Neuronal stem cell (in vitro differentiated cells): Measurements from ENCODE around the gene KLF12.

ENCODE experiments used
- DNase-seq: peaks from one replicate; pipeline ENCODE4 v3.0.0-alpha.2; 2013; ENCODE audit warnings: low spot score
- H2AFZ ChIP-seq: one replicate; pipeline ENCODE4 v1.6.1; 2013; ENCODE audit warnings: mild to moderate bottlenecking, low read length, inconsistent platforms
- H2AK5ac ChIP-seq: 2 replicates; pipeline ENCODE4 v1.6.1; 2013; ENCODE audit warnings: low read depth, mild to moderate bottlenecking, inconsistent platforms, low read length, moderate library complexity, mixed read lengths
- H2BK120ac ChIP-seq: 2 replicates; pipeline ENCODE4 v1.6.1; 2013; ENCODE audit warnings: low read depth, mild to moderate bottlenecking, inconsistent platforms, low read length, moderate library complexity, mixed read lengths
- H2BK12ac ChIP-seq: one replicate; pipeline ENCODE4 v1.6.1; 2013; ENCODE audit warnings: low read length, inconsistent platforms
- H2BK15ac ChIP-seq: 2 replicates; pipeline ENCODE4 v1.6.1; 2013; ENCODE audit warnings: mild to moderate bottlenecking, low read length, inconsistent platforms, mixed read lengths
- H2BK5ac ChIP-seq: one replicate; pipeline ENCODE4 v1.6.1; 2013; ENCODE audit warnings: inconsistent platforms, mild to moderate bottlenecking, low read length, moderate library complexity
- H3K14ac ChIP-seq: one replicate; pipeline ENCODE4 v1.6.1; 2013; ENCODE audit warnings: low read length, inconsistent platforms
- H3K18ac ChIP-seq: 2 replicates; pipeline ENCODE4 v1.6.1; 2013; ENCODE audit warnings: low read length, inconsistent platforms
- H3K23ac ChIP-seq: 2 replicates; pipeline ENCODE4 v1.6.1; 2013; ENCODE audit warnings: low read depth, mild to moderate bottlenecking, mixed read lengths, low read length, inconsistent platforms; ENCODE audit not compliant: poor library complexity
- H3K27ac ChIP-seq: replicated peaks from 3 replicates; pipeline ENCODE4 v1.5.1; 2013; ENCODE audit warnings: low read length, inconsistent platforms
- H3K27me3 ChIP-seq, 3 experiments: 2 replicates each; pipeline ENCODE4 v1.6.1; 2013; ENCODE audit warnings: low read length in 3 of 3, mild to moderate bottlenecking in 2 of 3, inconsistent platforms in 1 of 3, low read depth in 1 of 3, mixed read lengths in 1 of 3, moderate library complexity in 1 of 3; ENCODE audit not compliant: control insufficient read depth in 3 of 3, insufficient read depth in 3 of 3
- H3K36me3 ChIP-seq, 2 donors: replicated peaks in 1 of 2; 2 replicates each; pipeline ENCODE4 v1.6.1; 2013; ENCODE audit warnings: low read length in 2 of 2; ENCODE audit not compliant: control insufficient read depth in 2 of 2, insufficient read depth in 2 of 2
- H3K4ac ChIP-seq: 2 replicates; pipeline ENCODE4 v1.6.1; 2013; ENCODE audit warnings: inconsistent platforms, mild to moderate bottlenecking, low read length, moderate library complexity
- H3K4me1 ChIP-seq, 2 donors: 1 replicate in 1 of 2; 2 replicates in 1 of 2; pipeline ENCODE4 v1.6.1; 2013; ENCODE audit warnings: low read length in 2 of 2, low read depth in 1 of 2; ENCODE audit not compliant: control insufficient read depth in 2 of 2, insufficient read depth in 1 of 2
- H3K4me2 ChIP-seq: one replicate; pipeline ENCODE4 v1.6.1; 2013; ENCODE audit warnings: mild to moderate bottlenecking, low read length, inconsistent platforms; ENCODE audit not compliant: insufficient read depth, poor library complexity, severe bottlenecking
- H3K4me3 ChIP-seq, 2 donors: 2 replicates each; pipeline ENCODE4 v1.5.1; 2013; ENCODE audit warnings: low read length in 2 of 2, mild to moderate bottlenecking in 2 of 2, inconsistent platforms in 1 of 2, moderate library complexity in 1 of 2
- H3K79me1 ChIP-seq: one replicate; pipeline ENCODE4 v1.6.1; 2013; ENCODE audit warnings: low read depth, mild to moderate bottlenecking, inconsistent platforms, low read length, moderate library complexity
- H3K9ac ChIP-seq: one replicate; pipeline ENCODE4 v1.6.1; 2013; ENCODE audit warnings: mild to moderate bottlenecking, low read depth, low read length, inconsistent platforms; ENCODE audit not compliant: poor library complexity
- H3K9me3 ChIP-seq, 2 donors: replicated peaks in 1 of 2; 2 replicates each; pipeline versions ENCODE3 to v1.6.1; 2013; ENCODE audit warnings: low read length in 2 of 2, mild to moderate bottlenecking in 2 of 2, inconsistent platforms in 1 of 2, low read depth in 1 of 2, mixed read lengths in 1 of 2, moderate library complexity in 1 of 2; ENCODE audit not compliant: control insufficient read depth in 2 of 2, insufficient read depth in 1 of 2
- H4K8ac ChIP-seq: one replicate; pipeline ENCODE4 v1.6.1; 2013; ENCODE audit warnings: low read depth, mild to moderate bottlenecking, inconsistent platforms, low read length, moderate library complexity
- H4K91ac ChIP-seq: one replicate; pipeline ENCODE4 v1.6.1; 2013; ENCODE audit warnings: low read length, low read depth, mild to moderate bottlenecking, inconsistent platforms; ENCODE audit not compliant: poor library complexity
- WGBS, 2 donors: extraction: QIAGEN DNeasy Blood & Tissue Kit; methylation state at CpG; one replicate each; pipeline ENCODE4 v1.1.7; 2013; ENCODE audit warnings: missing lambda C conversion rate in 2 of 2, mixed read lengths in 1 of 2; ENCODE audit not compliant: insufficient read length in 2 of 2, insufficient replicate concordance in 1 of 2; ENCODE audit errors: extremely low coverage in 2 of 2; 5-methylcytosine and 5-hydroxymethylcytosine counted together

Gene KLF12

DNA sequence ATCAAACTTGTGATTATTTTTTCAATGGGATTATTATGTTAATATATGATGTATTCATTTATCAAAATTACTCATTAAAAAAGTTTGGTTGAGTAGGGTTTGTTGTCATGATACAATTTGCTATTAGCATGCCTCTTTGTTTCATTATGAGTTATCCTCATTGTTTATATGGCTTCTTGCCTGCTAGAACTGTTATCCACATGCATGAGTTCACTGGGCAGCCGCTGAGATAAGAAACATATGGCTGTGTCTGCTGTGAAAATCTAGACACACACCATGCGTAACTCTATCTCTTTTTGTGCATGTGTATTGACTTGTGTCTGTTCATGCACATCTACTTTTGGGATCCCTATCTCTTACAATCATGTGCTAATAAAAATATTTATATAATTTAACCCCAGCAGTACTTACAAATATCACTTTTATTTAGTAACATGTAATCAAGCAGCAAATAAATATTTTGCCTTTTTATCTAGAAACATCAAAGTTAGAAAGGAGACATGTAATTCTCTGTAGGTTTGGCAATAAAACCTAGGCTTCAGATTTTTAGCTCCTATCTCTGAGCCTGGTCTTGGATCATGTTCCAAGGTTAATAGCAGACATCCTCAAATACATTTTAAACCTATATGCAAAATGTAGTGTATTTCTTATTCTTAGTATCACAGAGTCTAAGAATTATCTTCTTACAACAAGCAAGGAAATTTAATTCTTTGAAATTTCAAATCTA lies 11.2 kb upstream of the KLF12 start:
- WGBS, 2 donors = no CpG with 5 or more reads among the region's 2 CpGs
- Histone ChIP-seq H3K4ac (no peak overlapping the region), H3K4me3 (no peak overlapping the region), H2AK5ac (no peak overlapping the region), H3K36me3 (no peaks in the 10 kb centered on the region), H2BK5ac (no peak overlapping the region), H4K8ac (no peak overlapping the region), H3K27ac (no peak overlapping the region), H2BK12ac (no peak overlapping the region), H2AFZ (no peak overlapping the region), H3K18ac (no peak overlapping the region), H2BK15ac (no peak overlapping the region), H3K9ac (no peak overlapping the region), H3K23ac (no peak overlapping the region), H3K27me3 (no peaks in the 10 kb centered on the region), H3K79me1 (no peaks in the 10 kb centered on the region), H3K4me1 (no peaks in the 10 kb centered on the region), H3K9me3 (no peaks in the 10 kb centered on the region), H3K4me2 (no peak overlapping the region), H3K14ac (no peak overlapping the region), H2BK120ac (no peak overlapping the region), H4K91ac (no peak overlapping the region)
- DNase-seq = no peak

DNA sequence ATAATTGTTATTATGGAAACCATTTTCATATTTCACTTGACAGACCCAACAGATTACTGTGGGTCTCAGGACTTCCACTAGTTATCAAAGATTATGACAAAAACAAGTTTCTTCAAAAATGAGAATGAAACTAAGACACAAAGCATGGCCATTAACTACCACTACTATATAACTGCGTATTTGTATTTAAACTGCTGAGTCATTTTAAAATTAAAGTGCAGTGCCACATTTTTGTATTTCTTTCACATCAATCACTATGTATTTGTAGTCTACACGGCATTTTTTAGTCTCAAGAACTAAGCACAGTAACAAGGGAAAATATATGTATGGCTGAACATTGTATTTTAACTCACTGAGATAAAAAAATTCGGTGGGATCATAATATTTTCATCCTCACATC lies 10.1 kb upstream of the KLF12 start:
- no peak overlapping the region for H3K9ac ChIP-seq
- no peaks in the 10 kb centered on the region for H3K79me1 ChIP-seq
- no peak overlapping the region for H2BK5ac ChIP-seq
- H3K4me2 ChIP-seq = no peak overlapping the region
- no peak overlapping the region for H2AK5ac ChIP-seq
- no peak overlapping the region for H3K4me3 ChIP-seq
- H3K9me3 ChIP-seq = no peaks in the 10 kb centered on the region
- H3K27me3 ChIP-seq = no peaks in the 10 kb centered on the region
- no peak overlapping the region for H2AFZ ChIP-seq
- no peaks in the 10 kb centered on the region for H3K36me3 ChIP-seq
- no CpG with 5 or more reads among the region's 3 CpGs for WGBS, 2 donors
- H3K14ac ChIP-seq = no peak overlapping the region
- no peak overlapping the region for H2BK120ac ChIP-seq
- no peak overlapping the region for H3K23ac ChIP-seq
- H2BK12ac ChIP-seq = no peak overlapping the region
- no peak overlapping the region for H3K4ac ChIP-seq
- no peak overlapping the region for H3K18ac ChIP-seq
- H4K8ac ChIP-seq = no peak overlapping the region
- no peak overlapping the region for H2BK15ac ChIP-seq
- H3K4me1 ChIP-seq = no peaks in the 10 kb centered on the region
- no peak overlapping the region for H3K27ac ChIP-seq
- no peak for DNase-seq
- H4K91ac ChIP-seq = no peak overlapping the region

DNA sequence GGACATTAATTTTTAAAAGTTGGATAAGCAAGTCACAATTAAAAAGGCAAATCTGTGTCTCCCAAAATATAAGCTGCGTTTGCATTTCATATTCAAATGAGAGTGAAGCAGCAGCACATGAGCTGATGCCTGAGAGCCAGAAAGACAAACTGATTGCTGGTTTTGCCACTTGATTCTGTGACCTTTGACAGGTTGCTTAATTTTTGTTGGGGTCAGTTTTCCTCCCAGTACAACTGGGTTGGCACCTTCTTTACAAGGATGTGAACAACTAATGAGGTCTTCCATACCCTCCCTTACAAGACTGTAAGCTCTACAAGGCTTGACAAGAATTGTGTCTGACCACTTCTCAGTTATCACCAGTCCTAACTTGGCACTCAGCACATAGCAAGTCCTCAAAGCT lies 8.1 kb upstream of the KLF12 start:
- Histone ChIP-seq H3K4me1 (no peaks in the 10 kb centered on the region), H3K14ac (no peak overlapping the region), H2BK5ac (no peak overlapping the region), H3K4me3 (no peak overlapping the region), H4K8ac (no peak overlapping the region), H3K9ac (no peak overlapping the region), H3K18ac (no peak overlapping the region), H2AFZ (no peak overlapping the region), H3K36me3 (no peaks in the 10 kb centered on the region), H2BK15ac (no peak overlapping the region), H3K4ac (no peak overlapping the region), H2BK120ac (no peak overlapping the region), H3K27me3 (no peaks in the 10 kb centered on the region), H4K91ac (no peak overlapping the region), H2BK12ac (no peak overlapping the region), H3K27ac (no peak overlapping the region), H3K23ac (no peak overlapping the region), H3K79me1 (no peaks in the 10 kb centered on the region), H3K4me2 (no peak overlapping the region), H2AK5ac (no peak overlapping the region), H3K9me3 (no peaks in the 10 kb centered on the region)
- DNase-seq = no peak
- no CpG with 5 or more reads among the region's 1 CpG for WGBS, 2 donors

DNA sequence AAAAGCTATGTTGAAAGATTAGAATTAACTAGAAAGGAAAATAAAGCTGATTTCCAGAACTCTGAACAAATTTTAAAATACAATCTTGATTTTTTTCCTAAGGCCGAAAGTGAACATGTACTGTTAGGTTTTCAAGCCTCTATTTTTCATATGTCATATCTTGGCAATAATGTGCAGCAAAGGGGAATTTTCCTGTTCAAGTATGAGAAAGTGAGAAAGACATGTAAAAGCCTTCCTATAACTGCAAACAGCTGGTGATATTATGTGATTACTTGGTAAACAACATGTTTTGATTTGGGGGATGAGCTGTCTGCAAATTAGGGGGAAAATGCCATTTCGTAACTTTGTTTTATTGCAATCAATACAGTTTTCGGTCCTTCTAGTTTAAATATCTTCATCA lies 4.0 kb upstream of the KLF12 start:
- Histone ChIP-seq H3K9me3 (no peaks in the 10 kb centered on the region), H2BK5ac (no peak overlapping the region), H3K9ac (no peak overlapping the region), H3K4ac (no peak overlapping the region), H3K23ac (no peak overlapping the region), H2BK120ac (no peak overlapping the region), H2BK12ac (no peak overlapping the region), H4K91ac (no peak overlapping the region), H3K27ac (no peak overlapping the region), H4K8ac (no peak overlapping the region), H3K27me3 (no peaks in the 10 kb centered on the region), H3K4me3 (no peak overlapping the region), H3K18ac (no peak overlapping the region), H3K36me3 (no peaks in the 10 kb centered on the region), H3K4me1 (peaks cover 3 to 7% of the 10 kb centered on the region in 2 donors), H3K79me1 (no peaks in the 10 kb centered on the region), H2AFZ (no peak overlapping the region), H2AK5ac (no peak overlapping the region), H2BK15ac (no peak overlapping the region), H3K4me2 (no peak overlapping the region), H3K14ac (no peak overlapping the region)
- no CpG with 5 or more reads among the region's 3 CpGs for WGBS, 2 donors
- no peak for DNase-seq
